ENCODE results near the gene RAB23.
"Not testable (repeated sequence)": the region's sequence is repeated elsewhere in the genome, so short reads cannot be mapped to it uniquely, and the experiment has no call there.

RAB23 gene

DNA sequence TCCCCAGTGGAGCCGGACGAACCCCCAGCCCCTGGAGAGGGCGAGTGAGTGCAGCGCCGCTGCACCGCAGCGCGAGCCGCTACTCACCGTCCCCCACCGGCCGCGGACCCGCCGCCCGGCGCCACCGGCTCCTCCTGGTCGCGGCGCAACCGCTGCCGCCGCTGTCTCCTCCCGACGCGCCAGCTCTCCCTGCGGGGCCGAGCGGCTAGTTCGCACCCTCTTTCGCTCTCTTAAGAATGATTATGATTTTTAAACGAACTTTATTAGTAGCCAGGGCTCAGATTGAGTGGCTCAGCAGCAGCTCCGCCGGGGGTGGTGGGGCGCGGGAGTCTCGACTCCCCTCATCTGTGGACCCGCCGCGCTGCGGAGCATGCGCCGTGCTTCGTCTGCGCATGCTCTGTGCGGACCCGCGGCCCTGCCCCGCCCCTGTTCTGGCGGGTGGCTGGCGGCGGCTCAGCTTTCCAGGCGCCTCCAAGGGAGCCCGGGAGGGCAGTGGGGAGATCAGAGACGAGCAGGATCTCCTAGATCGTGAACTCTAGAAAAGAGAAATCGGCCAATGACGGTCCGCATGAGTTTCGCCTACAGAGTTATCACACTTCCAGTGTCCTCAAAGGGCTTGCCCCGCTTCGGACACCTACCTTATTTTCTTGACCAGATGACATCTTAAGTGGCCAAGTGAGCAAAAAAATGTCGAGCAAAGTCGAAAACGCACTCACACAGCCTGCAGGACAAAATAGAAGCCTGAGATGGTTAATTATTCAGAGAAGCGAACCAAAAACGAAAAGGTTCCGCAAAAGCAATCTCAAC, at the start of gene RAB23:
RAB23 (minus strand) TSS at position 372 of the 807 bp plus-strand sequence. CDS start 11,927 bp downstream, outside the sequence.
- peak; percentile 67 to 71 for DNase-seq (ENCODE audit: low read depth in 2 of 2)

DNA sequence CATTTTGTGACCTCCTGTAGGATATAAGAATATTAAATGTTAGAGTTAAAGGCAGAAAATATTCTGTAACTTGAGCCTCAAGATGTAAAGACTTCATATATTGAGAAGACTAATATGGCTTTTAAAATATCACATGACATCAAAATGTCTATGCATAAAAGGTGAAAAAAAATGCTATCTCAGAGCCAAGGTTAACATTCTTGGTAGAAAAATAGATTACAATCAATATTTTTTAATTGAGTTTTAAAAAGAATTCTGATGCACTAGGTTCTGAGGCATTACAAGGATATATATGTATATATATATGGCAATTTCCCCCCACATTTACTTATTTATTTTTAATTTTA, 46.2 kb upstream of the RAB23 start:
- DNase-seq (ENCODE audit: low read depth in 2 of 2), result no peak

DNA sequence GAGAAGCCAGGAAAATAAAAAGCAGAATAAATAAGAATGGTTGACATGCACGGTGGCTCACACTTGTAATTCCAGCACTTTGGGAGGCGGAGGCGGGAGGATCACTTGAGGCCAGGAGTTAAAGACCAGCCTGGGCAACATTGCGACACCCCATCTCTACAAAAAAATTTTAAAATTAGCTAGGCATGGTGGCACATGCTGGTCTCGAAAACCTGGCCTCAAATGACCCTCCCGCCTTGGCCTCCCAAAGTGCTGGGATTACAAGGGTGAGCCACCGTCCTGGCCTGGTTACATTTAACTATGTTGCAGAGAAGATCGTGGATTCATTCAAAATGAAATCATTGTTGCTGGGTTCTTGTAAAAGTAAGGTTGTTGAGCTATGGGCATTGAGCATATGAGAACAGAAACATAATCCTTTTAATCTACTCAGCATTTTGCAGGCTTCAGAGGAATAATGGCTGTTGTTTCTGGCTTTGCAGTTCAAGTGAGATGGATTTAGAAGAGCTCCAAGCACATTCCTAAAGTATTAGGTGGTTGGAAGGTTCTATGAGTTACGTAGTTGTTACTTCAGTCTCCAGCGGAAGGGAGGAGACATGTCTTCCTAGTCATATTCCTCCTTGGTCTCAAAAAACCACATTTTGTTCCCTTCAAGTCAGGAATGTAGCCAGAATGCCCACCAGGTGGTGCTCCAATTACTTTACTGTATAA, 45.6 kb upstream of the RAB23 start:
- peak in 1 of 2 donors; percentile 10 for DNase-seq (ENCODE audit: low read depth in 2 of 2)

DNA sequence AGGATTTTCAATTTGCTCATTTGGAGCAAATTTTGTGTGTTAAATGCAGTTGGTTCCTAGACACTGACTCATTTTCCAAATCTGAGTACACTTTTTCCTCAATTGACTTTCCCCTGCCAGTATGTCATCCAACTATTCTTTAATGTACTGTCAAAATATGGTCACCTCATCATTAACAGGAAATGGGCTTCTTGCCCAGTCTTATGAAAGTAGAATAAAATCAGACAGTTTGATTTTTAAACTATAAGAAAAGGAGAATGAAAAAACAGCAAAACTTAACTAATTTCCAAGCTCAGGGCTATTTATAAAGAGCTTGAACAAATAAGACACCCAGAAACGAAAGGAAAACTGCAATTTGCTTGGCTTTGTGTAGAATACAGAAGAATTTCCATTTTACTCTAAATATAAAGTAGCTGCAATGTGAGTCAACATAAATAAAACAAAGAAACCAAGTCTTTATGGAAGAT, 43.7 kb upstream of the RAB23 start:
- DNase-seq (ENCODE audit: low read depth in 2 of 2), result no peak

DNA sequence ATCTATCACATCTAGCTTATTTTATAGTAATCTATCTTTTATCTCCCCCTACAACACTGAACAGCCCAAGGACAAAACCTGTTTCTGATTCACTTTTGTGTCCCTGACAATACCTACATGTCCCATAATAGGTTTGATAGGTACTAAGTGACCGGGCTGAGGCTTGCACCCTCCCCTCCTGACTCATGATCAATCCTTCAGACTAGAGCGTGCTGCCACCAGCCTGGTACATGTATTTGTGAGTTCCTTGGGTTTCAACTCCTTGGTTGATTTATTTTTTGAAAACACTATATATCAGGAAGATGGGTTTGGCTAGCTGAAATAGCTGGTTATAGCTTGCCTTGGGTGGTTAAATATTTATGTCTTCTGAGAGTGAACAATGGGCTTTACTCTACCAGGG, 41.6 kb upstream of the RAB23 start:
- no peak for DNase-seq (ENCODE audit: low read depth in 2 of 2)

DNA sequence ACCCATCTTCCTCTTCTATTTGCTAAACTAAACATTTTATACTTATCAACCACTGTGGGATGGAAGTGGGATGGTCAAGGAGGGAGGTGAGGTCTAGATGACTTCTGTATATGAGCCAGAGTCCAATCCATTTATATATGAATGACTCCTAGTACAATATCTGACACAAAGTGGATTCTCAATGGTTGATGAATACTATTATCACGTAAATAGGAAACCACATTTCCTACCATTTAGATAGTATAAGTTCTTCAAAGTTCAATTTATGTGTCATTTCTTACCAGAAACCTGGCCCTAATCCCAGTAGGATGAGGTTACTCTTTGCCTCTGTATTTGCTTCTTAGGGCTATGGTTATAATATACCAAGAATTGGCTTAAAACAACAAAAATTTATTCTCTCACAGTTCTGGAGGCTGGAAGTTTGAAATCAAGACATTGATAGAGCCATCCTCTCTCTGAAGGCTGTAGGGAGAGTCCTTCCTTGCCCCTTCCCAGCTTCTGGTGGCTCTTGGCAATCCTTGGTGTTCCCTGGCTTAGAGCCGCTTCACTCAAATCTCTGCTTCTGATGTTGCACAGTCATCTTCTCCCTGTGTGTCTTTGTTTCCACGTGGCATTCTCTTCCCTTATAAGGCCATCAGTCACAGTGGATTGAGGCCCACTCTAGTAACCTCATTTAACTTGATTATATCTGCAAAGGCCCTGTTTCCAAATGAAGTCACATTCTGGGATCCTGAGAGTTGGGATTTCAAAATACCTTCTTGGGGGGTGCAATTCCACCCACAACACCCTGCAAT, 41.0 kb upstream of the RAB23 start:
- DNase-seq (ENCODE audit: low read depth in 2 of 2), result no peak

DNA sequence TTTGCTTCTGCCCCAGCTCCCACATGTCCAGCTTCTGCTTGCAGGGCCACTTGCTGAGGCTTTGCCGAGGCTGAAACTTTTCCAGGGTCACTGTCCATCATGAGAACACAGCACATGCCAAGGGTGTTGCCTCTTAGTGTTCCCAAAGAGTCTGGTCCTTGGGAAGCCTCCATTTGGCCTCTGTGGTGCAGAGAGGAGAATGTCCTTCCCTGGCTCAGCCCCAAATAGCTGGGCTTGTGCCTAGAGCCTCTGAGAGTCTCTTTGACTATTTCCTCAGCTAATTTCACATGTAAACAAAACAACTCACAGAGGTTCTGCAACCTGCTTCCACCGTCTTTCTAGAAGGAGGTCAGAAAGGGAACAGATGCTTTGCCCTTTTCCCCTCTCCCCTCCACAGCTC, 40.4 kb upstream of the RAB23 start:
- DNase-seq (ENCODE audit: low read depth in 2 of 2), result no peak

DNA sequence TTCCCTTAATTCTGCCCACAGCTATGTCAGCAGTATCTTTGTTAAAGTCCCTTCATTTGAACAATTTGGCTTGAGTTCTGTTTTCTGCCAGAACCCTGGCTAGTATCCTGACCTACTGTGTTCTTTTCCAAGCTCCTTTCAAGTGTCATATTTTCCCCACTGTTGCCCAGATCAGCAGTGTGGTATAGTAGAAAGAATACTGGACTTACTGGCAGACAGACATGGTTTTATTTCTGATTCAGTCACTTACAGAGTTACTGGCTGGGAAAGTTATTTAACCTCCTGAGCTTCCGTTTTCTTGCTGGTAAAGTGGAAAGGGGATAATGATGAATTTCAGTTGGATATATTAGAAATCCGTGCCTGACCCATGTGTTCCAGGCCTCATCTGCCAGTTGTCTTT, 39.8 kb upstream of the RAB23 start:
- DNase-seq (ENCODE audit: low read depth in 2 of 2), result no peak

DNA sequence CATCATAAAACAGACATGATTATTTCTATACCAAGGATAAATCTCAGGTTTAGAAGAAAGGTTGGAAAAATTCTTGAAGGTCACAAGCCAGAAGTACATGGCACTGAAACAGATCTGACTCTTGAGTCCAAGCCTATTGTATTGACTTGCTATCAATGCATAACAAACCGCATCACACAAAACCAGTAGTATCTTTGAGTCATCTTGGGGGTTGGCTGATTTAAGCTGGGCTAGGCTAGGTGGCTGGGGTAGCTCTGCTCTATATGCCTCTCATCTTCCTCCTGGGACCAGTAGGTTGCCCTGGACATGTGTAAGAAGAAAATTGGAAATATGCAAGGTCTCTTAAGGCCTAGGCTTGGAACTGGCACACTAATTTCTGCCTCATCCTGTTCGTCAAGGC, 37.0 kb upstream of the RAB23 start:
- no peak for DNase-seq (ENCODE audit: low read depth in 2 of 2)

DNA sequence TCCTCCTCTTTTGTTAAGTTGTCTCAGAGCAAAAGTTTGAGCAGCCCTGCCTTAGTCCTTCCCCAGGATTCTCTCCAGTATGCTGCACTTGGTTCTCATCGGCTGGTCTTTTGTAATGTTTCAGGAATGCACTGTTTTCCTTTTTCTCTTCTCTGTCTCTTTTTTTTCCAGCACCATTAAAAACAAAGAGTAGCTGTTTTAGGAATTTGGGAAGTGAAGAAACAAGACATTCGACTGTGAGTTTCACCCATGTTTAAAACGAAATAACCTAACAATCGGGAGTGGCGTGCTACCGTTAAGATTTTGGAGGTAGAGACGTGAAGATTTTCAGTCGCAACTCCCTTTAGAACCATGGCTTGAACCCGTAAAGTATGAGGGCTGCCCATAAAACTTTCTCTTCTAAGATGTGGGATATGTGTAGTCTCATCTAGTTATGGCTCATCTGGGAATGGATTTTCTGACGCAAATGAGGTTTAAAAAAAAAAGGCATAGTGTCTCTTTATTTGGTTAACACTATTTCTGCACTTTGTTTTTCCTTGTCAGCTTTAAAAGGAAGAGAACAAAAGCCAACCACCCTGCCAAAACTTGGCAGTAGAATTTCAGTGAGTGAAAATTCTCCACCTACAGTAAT, 35.9 kb upstream of the RAB23 start:
- no peak for DNase-seq (ENCODE audit: low read depth in 2 of 2)

DNA sequence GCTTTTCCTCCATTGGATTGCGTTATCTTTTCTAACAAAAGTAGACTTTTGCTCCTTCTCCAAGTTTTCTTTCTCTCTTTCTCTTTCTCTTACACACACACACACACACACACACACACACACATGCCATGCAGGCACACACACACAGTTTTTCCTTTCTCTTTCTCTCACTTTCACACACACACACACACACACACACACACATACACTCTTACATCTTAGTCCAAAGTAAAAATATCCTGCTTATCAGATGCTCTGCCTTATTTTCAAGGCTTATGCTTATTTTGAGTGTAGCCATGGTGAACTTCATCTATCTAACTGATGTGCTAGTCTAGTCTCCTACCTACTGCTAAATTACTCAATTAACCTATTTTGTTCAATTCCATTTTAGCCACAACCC, 34.4 kb upstream of the RAB23 start:
- no peak for DNase-seq (ENCODE audit: low read depth in 2 of 2)

DNA sequence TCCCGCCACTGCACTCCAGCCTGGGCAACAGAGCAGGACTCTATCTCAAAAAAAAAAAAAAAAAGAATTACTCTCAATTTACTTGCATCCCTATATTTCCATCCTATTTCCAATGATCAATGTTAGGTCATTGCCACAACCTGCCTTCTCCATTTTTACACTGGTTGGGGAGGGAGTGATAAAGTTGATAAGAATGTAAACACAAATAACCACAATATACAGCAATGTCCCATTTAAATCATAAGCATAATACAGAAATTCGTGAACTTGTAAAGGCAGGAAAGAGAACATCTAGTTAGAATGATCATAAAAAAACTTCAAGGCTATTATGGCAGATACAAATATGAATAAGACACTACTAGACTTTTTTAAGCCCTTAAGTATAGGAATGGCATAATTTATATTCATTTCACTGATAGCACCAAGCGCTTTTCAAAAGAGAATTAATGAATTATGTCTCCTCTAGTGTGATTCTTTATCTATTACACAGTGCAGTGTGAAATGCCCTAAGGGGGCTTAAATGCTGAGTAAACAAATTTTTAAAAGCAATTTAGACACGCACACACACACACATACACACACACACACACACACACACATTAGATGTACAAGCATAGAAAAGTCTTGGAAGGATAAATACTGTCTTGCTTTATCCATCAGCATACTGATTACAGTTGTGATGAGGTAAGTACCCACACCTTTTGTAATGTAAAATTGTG, 33.5 kb upstream of the RAB23 start:
- no peak for DNase-seq (ENCODE audit: low read depth in 2 of 2)

DNA sequence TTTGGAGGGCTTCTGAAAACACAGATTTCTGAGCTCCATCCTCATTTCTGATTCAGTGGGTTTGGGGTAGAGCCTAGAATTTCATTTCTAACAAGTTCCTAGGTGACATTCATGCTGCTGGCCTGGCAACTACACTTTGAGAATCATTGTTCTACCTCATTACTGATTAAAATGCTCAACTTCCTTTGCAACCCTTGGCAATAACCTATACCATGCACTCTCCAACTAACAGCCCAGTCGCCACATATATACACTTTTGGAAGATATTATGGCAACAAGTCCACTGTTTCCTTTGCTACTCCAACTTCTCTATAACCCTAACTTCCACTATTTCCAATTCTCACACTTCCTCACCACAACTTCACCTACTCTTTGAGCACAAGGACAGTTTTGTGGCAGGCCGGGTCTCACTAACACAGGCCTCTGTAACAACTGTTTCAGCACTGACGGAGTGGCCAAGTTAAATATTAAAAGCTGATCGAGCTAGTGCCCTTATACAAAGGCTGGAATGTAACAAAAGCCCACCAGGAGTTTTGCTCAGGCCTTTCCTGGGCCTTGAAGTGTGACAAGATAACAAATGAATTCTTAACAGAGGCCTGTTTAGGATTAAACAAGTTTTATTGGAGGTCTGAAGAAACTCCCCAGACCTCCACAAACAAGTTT, 32.1 kb upstream of the RAB23 start:
- DNase-seq (ENCODE audit: low read depth in 2 of 2), result no peak

DNA sequence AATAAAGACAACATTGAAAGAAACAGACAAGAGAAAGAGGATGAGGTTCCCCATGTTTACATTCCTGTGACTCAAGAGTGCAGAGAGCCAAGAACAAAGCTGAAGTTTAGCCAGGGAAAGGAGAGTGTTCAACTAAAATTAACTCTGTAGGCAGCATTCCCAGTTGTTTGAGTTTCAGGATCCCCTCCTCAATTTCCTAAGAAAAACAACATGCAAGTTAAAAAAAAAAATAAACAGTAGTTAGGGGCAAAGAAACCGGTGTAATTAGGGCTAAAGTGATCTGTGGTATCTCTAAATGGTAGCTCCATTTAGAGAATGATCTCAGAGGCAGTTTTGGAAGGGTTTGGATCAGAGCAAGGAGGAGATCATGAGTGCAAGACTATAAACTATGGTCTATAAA, 30.9 kb upstream of the RAB23 start:
- no peak for DNase-seq (ENCODE audit: low read depth in 2 of 2)

DNA sequence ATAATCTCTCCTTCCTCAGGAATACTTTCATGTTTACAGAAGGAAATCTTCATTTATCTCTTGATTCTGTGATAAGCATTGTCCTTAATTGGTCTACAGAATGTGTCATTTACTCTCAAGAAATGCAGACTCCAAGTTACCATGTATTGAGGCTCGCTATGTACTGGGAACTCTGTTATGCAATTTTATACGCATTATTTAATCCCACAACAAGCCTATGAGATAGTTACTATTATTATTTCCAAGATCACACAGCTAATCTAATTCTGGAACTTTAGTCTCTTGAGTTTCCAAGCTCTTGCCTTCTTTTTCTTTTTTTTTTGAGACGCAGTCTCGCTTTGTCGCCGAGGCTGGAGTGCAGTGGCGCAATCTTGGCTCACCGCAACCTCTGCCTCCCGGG, 30.0 kb upstream of the RAB23 start:
- DNase-seq (ENCODE audit: low read depth in 2 of 2), result no peak

DNA sequence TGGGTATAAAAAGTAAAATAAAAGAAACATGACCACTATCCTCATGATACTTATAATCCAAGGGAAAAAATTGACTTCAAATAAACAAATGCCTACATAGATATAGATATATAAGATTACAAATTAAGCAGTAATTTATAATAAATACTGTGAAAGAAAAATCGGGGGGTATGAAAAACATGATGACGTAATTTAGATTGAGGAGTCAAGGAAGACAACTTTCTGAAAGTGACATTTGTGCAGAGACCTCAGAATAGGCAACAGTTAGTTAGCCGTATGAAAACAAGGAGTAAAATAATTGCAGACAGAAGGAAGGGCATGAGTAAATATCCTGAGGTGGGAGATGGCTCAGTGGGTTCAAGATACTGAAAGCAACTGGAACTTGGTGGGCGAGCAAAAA, 28.2 kb upstream of the RAB23 start:
- no peak for DNase-seq (ENCODE audit: low read depth in 2 of 2)

DNA sequence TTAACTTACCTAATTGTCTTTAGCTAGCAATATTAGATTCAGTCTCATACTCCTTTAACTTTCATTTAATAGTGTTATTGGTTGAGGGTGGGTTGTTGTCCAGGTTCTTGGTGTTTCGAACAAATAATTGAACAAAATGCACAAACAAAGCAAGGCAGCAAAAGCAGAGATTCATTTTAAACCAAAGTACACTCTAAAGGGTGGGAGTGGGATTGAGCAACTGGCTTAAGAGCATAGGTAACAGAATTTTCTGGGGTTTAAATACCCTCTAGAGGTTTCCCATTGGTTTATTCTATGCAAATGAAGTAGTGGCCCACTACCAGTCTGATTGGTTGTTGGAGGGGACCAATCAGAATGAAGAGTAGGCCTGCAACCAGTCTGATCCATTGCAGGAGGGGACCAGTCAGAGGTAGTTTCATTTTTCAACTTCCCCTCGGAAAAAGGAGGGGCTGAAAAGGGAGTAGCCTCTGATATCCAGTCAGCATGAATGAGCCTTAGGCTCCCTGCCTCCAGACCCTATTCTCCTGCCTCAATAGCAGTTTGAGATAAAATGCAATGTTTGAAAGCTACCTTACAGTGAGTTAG, 26.3 kb upstream of the RAB23 start:
- no peak for DNase-seq (ENCODE audit: low read depth in 2 of 2)

DNA sequence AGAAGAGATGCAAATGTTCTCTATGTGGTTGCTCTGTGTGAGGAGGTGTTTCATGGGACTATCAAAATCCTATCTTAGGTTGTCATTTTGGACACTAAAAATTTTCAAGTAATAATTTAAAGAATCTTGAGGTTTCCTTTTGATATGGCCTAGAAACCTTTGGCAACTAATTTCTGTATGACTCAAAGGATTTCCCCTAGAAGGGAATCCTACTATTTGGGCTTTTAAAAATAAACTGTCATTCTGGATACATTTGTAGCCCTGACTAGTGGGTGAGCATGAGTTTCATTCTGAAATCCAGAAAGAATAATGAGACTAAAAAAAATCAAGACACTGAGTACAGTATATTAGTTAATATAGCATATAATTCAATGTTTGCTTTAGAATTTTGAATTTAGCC, 25.5 kb upstream of the RAB23 start:
- no peak for DNase-seq (ENCODE audit: low read depth in 2 of 2)

DNA sequence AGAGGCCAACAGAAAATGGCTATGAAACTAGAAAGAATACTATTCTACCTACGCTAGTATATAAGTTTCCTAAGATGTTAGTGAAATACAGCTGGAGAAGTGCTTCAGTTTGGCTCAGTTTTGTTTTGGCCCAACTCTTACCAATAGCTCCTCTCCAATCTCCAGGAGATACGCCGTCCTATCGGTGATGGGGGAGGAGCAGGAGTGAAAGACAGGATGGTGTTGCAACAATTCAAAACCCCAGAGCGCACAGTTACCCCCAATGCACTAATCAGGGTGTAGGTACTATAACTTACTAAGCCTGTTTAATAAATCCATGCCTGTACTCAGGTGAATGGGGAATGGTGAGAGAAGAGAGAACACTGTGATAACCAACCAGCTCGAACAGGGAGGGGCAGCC, 24.2 kb upstream of the RAB23 start:
- DNase-seq (ENCODE audit: low read depth in 2 of 2), result no peak

DNA sequence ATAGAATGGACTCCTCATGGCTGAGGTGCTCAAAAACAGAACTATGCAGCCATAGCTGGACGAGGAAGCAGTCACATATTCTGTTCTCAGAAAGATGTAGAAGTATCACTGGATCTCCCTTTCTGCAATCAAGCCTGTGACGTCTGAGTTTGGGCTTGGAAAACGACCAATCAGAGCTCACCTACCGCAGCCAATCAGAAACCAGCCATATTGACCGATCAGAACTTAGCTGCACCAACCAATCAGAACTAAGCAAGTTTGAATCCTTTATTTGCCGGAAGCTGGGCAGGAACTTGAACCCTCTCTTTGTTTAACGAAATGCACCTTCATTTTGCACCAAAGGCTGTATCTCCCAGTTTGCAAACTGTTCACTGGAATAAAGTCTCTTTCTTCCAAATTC, 21.8 kb upstream of the RAB23 start:
- DNase-seq (ENCODE audit: low read depth in 2 of 2), result no peak

DNA sequence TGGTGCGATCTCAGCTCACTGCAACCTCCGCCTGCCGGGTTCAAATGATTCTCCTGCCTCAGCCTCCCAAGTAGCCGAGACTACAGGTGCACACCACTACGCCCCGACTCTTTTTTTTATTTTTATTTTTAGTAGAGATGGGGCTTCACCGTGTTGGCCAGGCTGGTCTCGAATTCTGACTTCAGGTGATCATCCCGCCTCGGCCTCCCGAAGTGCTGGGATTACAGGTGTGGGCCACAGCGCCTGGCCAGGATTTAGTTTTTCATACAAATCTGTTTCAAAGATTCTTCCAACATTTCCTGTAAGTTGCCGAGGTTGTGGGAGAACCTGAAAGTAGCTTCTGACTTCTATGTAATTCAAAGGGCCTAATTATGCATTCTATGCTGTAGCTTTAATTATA, 21.4 kb upstream of the RAB23 start:
- DNase-seq (ENCODE audit: low read depth in 2 of 2), result not testable (repeated sequence)

Measured in stimulated activated CD8-positive, alpha-beta memory T cell treated with anti-CD3 and anti-CD28 coated beads, Interleukin-7, amount 100 ng/mL, for 1 hour (primary cell).